Sigmoid colon (tissue), 4 donors: ENCODE measurements around the gene IRF4.

Experiments used
- EP300 ChIP-seq, 4 donors: sonication (generic); formaldehyde crosslinking; IDR thresholded peaks; one replicate each; pipeline ENCODE4 v1.6.1; 2017; ENCODE audit warnings: antibody characterized with exemption in 4 of 4
- POLR2A ChIP-seq, 2 donors: fragments of 450-650 bp; IDR thresholded peaks; one replicate each; pipeline ENCODE4 v1.6.1; 2016; ENCODE audit warnings: antibody characterized with exemption in 2 of 2, mild to moderate bottlenecking in 2 of 2, moderate library complexity in 2 of 2
- POLR2AphosphoS5 ChIP-seq, 4 donors: sonication (generic); formaldehyde crosslinking; IDR thresholded peaks; one replicate each; pipeline ENCODE4 v1.6.1; 2017; ENCODE audit warnings: antibody characterized with exemption in 4 of 4
- TF ChIP-seq, protein P1 (sequence below), 4 experiments: fragments of 450-650 bp in 3 of 4; fragments of 200-600 bp in 1 of 4; IDR thresholded peaks; one replicate each; pipeline ENCODE4 v1.5.1; 2016 to 2019; ENCODE audit warnings: antibody characterized with exemption in 4 of 4, mild to moderate bottlenecking in 3 of 4, moderate library complexity in 2 of 4

DNA sequence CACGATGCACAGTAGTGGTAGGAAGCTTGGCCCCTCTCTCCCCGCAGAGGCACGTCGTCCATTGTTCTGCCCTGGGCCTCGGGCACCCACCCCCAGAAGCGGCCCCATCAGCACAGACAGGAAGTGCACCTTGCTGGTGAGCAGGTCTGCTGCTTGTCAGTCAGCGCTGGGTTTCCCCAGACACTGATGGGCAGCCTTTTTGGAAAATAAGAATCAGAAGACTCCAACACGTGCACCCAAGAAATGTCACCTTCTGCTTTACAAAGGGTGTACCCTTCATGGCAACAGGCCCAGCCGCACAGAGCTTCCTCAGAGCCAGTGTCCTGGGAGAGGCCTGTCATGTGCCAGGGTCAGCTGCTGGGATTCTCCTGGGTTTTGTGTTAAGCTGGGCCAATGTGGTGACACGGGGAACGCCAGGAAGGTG is 34.7 kb upstream of the IRF4 start:
- TF ChIP-seq POLR2A (IDR thresholded peaks at IDR 0.05) (no peak), POLR2AphosphoS5 (IDR thresholded peaks at IDR 0.05) (no peak), EP300 (IDR thresholded peaks at IDR 0.05) (no peak)
- TF ChIP-seq, protein P1, sequence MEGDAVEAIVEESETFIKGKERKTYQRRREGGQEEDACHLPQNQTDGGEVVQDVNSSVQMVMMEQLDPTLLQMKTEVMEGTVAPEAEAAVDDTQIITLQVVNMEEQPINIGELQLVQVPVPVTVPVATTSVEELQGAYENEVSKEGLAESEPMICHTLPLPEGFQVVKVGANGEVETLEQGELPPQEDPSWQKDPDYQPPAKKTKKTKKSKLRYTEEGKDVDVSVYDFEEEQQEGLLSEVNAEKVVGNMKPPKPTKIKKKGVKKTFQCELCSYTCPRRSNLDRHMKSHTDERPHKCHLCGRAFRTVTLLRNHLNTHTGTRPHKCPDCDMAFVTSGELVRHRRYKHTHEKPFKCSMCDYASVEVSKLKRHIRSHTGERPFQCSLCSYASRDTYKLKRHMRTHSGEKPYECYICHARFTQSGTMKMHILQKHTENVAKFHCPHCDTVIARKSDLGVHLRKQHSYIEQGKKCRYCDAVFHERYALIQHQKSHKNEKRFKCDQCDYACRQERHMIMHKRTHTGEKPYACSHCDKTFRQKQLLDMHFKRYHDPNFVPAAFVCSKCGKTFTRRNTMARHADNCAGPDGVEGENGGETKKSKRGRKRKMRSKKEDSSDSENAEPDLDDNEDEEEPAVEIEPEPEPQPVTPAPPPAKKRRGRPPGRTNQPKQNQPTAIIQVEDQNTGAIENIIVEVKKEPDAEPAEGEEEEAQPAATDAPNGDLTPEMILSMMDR (IDR thresholded peaks at IDR 0.05) = no peak
